AG04450 (cell line): ENCODE data around the gene ATP6V1B1. TPM values are rescaled to one million over a fixed set of nuclear protein-coding genes. Genes with fewer than 3 reads are reported as not detected.
A peak's percentile ranks its signal among the peaks of the same experiment; 100 is the strongest.

Source experiments
- CTCF ChIA-PET: fragments of 300-600, 350-600 bp; formaldehyde crosslinking; extraction: SDS; loops from one replicate; lab custom pipeline; 2022; ENCODE audit warnings: antibody characterized with exemption, inconsistent platforms; lab: Charles Lee
- POLR2A ChIA-PET: fragments of 350-600 bp; formaldehyde crosslinking; extraction: SDS; loops from one replicate; lab custom pipeline; 2021; ENCODE audit warnings: antibody characterized with exemption, inconsistent platforms; lab: Yijun Ruan, JAX
- DNase-seq: peaks from one replicate; pipeline ENCODE4 v3.0.0-alpha.2; 2011; ENCODE audit warnings: low read depth, low spot score
- H3K27ac ChIP-seq: one replicate; pipeline ENCODE4 v1.5.1; 2012; ENCODE audit warnings: low read depth, low read length, control low read depth
- H3K27me3 ChIP-seq: one replicate; pipeline ENCODE4 v1.6.0; 2012; ENCODE audit warnings: low read length; ENCODE audit not compliant: control insufficient read depth, insufficient read depth
- H3K4me3 ChIP-seq: 2 replicates; pipeline ENCODE4 v1.5.1; 2011; ENCODE audit warnings: mild to moderate bottlenecking, low read depth, low read length, control low read depth
- H3K9me3 ChIP-seq: 2 replicates; pipeline ENCODE4 v1.5.1; 2012; ENCODE audit warnings: low read length; ENCODE audit not compliant: control insufficient read depth, insufficient read depth
- CTCF ChIP-seq: IDR thresholded peaks from 2 replicates; pipeline ENCODE4 v1.5.1; 2011; ENCODE audit warnings: low read depth, low read length, control low read depth, inconsistent platforms
- polyA minus RNA-seq: library from RNA; depleted of rRNA, polyadenylated mRNA; stranded (reverse); fragments of >200 nt; gene quantifications from 2 replicates; pipeline ENCODE4 v1.2.3, GENCODE V29; 2011; rRNA and poly(A)+ RNA removed
- polyA plus RNA-seq: library from polyadenylated mRNA; depleted of rRNA; stranded (reverse); fragments of >200 nt; gene quantifications from 2 replicates; pipeline ENCODE4 v1.2.3, GENCODE V29; 2011; rRNA removed

ATP6V1B1 gene
- 0.57 and 0.82 TPM in 2 replicates for polyA plus RNA-seq
- 1.0 and 1.7 TPM in 2 replicates for polyA minus RNA-seq

- ChIA-PET CTCF (interaction anchor here (3.6 to 7.1 kb wide), 2 partner anchors 11 to 15 kb away, joined by 20 to 45 read pairs; no protein-coding TSS in a partner anchor), POLR2A (no interaction called here)
- TF ChIP-seq CTCF: no peak
- no peaks in the 10 kb centered on the region for H3K27me3 ChIP-seq
- no peak within 1 kb of the TSS for H3K27ac ChIP-seq
- no peak within 1 kb of the TSS for H3K4me3 ChIP-seq
- DNase-seq: no peak
- H3K9me3 ChIP-seq: no peaks in the 10 kb centered on the region; the same call in 1 of the 2 replicates
Measured at GRCh38 chr2:70935468-70936164, at the start of gene ATP6V1B1. TSS of gene ATP6V1B1 (plus strand) at chr2:70935900. CDS start at chr2:70935955, 55 bp downstream.

- Histone ChIP-seq H3K4me3 (no peak overlapping the region), H3K9me3 (peaks cover 4% of the 10 kb centered on the region; the same call in 1 of the 2 replicates), H3K27me3 (peaks cover 87% of the 10 kb centered on the region), H3K27ac (no peak overlapping the region)
- ChIA-PET POLR2A (no interaction called here), CTCF (no interaction called here)
- DNase-seq: no peak
- TF ChIP-seq CTCF: no peak
Measured at GRCh38 chr2:70886541-70886987, 49.1 kb upstream of the ATP6V1B1 start.

GRCh38 chr2:70887208-70887549 lies 48.5 kb upstream of the ATP6V1B1 start:
- peaks cover 91% of the 10 kb centered on the region for H3K27me3 ChIP-seq
- TF ChIP-seq CTCF: no peak
- ChIA-PET CTCF (interaction anchor here (1.2 kb wide), 1 partner anchor 26 kb away, joined by 4 read pairs; no protein-coding TSS in a partner anchor), POLR2A (no interaction called here)
- DNase-seq: no peak
- no peak overlapping the region; the same call in none of the 2 replicates for H3K4me3 ChIP-seq
- H3K9me3 ChIP-seq: peaks cover 4% of the 10 kb centered on the region; the same call in 1 of the 2 replicates
- H3K27ac ChIP-seq: no peak overlapping the region

- ChIA-PET CTCF (interaction anchor here (1.0 to 1.7 kb wide), 3 partner anchors 16 to 60 kb away, joined by 3 to 5 read pairs (median 4); no protein-coding TSS in a partner anchor), POLR2A (no interaction called here)
- DNase-seq: no peak
- Histone ChIP-seq H3K4me3 (peak overlapping the region; percentile 47), H3K27me3 (peaks cover 92% of the 10 kb centered on the region), H3K27ac (no peak overlapping the region), H3K9me3 (peaks cover 4% of the 10 kb centered on the region; the same call in 1 of the 2 replicates)
- no peak for TF ChIP-seq CTCF
Measured at GRCh38 chr2:70887550-70888246, 48.0 kb upstream of the ATP6V1B1 start.
